ENCODE measurements around the gene FBXO24.

FBXO24 gene

GRCh38 chr7:100609958-100610357, 23.8 kb downstream of the FBXO24 start:
- no peaks in the 10 kb centered on the region for H3K9me3 ChIP-seq (ENCODE audit: control insufficient read depth, low read length)
- 91 to 100% methylated on average over 5 of the region's 5 CpGs for WGBS, 2 experiments (ENCODE audit: insufficient coverage in 2 of 2)
- no peak overlapping the region for H3K4me3 ChIP-seq (ENCODE audit: extremely low read depth, insufficient read depth, low read length, poor library complexity, severe bottlenecking)
- no peak overlapping the region for H3K27ac ChIP-seq (ENCODE audit: low read depth, low read length, severe bottlenecking)
- H3K36me3 ChIP-seq (ENCODE audit: control insufficient read depth, insufficient read depth, low read length) = peaks cover 18% of the 10 kb centered on the region
- no peaks in the 10 kb centered on the region for H3K4me1 ChIP-seq (ENCODE audit: control insufficient read depth, insufficient read depth, low read length, poor library complexity, severe bottlenecking)

- Histone ChIP-seq H3K27ac (ENCODE audit: low read depth, low read length, severe bottlenecking) (peak within 1 kb of the TSS; percentile 92), H3K36me3 (ENCODE audit: control insufficient read depth, insufficient read depth, low read length) (peaks cover 23% of the 10 kb centered on the region), H3K4me3 (ENCODE audit: extremely low read depth, insufficient read depth, low read length, poor library complexity, severe bottlenecking) (peak within 1 kb of the TSS; percentile 54), H3K9me3 (ENCODE audit: control insufficient read depth, low read length) (no peaks in the 10 kb centered on the region), H3K4me1 (ENCODE audit: control insufficient read depth, insufficient read depth, low read length, poor library complexity, severe bottlenecking) (no peaks in the 10 kb centered on the region)
- WGBS, 2 experiments (ENCODE audit: insufficient coverage in 2 of 2) = 0 to 1% methylated on average over 60 to 61 of the region's 61 CpGs
Observed at GRCh38 chr7:100611983-100612729, 26.0 kb downstream of the FBXO24 start, which contains the start of gene MOSPD3. MOSPD3 (plus strand) TSS chr7:100612540; CDS start chr7:100612792, 252 bp downstream.

GRCh38 chr7:100612730-100613390, 26.7 kb downstream of the FBXO24 start:
- H3K27ac ChIP-seq (ENCODE audit: low read depth, low read length, severe bottlenecking) = no peak overlapping the region
- peaks cover 18% of the 10 kb centered on the region for H3K36me3 ChIP-seq (ENCODE audit: control insufficient read depth, insufficient read depth, low read length)
- H3K4me3 ChIP-seq (ENCODE audit: extremely low read depth, insufficient read depth, low read length, poor library complexity, severe bottlenecking) = peak overlapping the region; percentile 54
- WGBS, 2 experiments (ENCODE audit: insufficient coverage in 2 of 2) = 3 to 8% methylated on average over 13 to 23 of the region's 29 CpGs
- no peaks in the 10 kb centered on the region for H3K4me1 ChIP-seq (ENCODE audit: control insufficient read depth, insufficient read depth, low read length, poor library complexity, severe bottlenecking)
- no peaks in the 10 kb centered on the region for H3K9me3 ChIP-seq (ENCODE audit: control insufficient read depth, low read length)

- Histone ChIP-seq H3K27ac (ENCODE audit: low read depth, low read length, severe bottlenecking) (no peak overlapping the region), H3K9me3 (ENCODE audit: control insufficient read depth, low read length) (no peaks in the 10 kb centered on the region), H3K36me3 (ENCODE audit: control insufficient read depth, insufficient read depth, low read length) (peaks cover 16% of the 10 kb centered on the region), H3K4me3 (ENCODE audit: extremely low read depth, insufficient read depth, low read length, poor library complexity, severe bottlenecking) (peak overlapping the region; percentile 54), H3K4me1 (ENCODE audit: control insufficient read depth, insufficient read depth, low read length, poor library complexity, severe bottlenecking) (no peaks in the 10 kb centered on the region)
- 88 to 98% methylated on average over 12 of the region's 13 CpGs for WGBS, 2 experiments (ENCODE audit: insufficient coverage in 2 of 2)
Observed at GRCh38 chr7:100613412-100614175, 27.5 kb downstream of the FBXO24 start.

- H3K27ac ChIP-seq (ENCODE audit: low read depth, low read length, severe bottlenecking) = no peak overlapping the region
- H3K4me1 ChIP-seq (ENCODE audit: control insufficient read depth, insufficient read depth, low read length, poor library complexity, severe bottlenecking) = no peaks in the 10 kb centered on the region
- H3K9me3 ChIP-seq (ENCODE audit: control insufficient read depth, low read length) = no peaks in the 10 kb centered on the region
- 94 to 96% methylated on average over 2 to 4 of the region's 6 CpGs for whole genome bisulfite sequencing, 2 experiments (ENCODE audit: insufficient coverage in 2 of 2)
- peaks cover 16% of the 10 kb centered on the region for H3K36me3 ChIP-seq (ENCODE audit: control insufficient read depth, insufficient read depth, low read length)
- H3K4me3 ChIP-seq (ENCODE audit: extremely low read depth, insufficient read depth, low read length, poor library complexity, severe bottlenecking) = no peak overlapping the region
Observed at GRCh38 chr7:100614308-100614861, 28.3 kb downstream of the FBXO24 start.

- WGBS, 2 experiments (ENCODE audit: insufficient coverage in 2 of 2) = 73 to 89% methylated on average over 1 to 3 of the region's 6 CpGs
- no peak overlapping the region for H3K27ac ChIP-seq (ENCODE audit: low read depth, low read length, severe bottlenecking)
Observed at GRCh38 chr7:100620239-100620638, 34.1 kb downstream of the FBXO24 start.

GRCh38 chr7:100620804-100621203, 34.7 kb downstream of the FBXO24 start:
- Histone ChIP-seq H3K9me3 (ENCODE audit: control insufficient read depth, low read length) (no peaks in the 10 kb centered on the region), H3K4me3 (ENCODE audit: extremely low read depth, insufficient read depth, low read length, poor library complexity, severe bottlenecking) (no peak overlapping the region), H3K4me1 (ENCODE audit: control insufficient read depth, insufficient read depth, low read length, poor library complexity, severe bottlenecking) (no peaks in the 10 kb centered on the region), H3K27ac (ENCODE audit: low read depth, low read length, severe bottlenecking) (no peak overlapping the region), H3K36me3 (ENCODE audit: control insufficient read depth, insufficient read depth, low read length) (peaks cover 3% of the 10 kb centered on the region)
- WGBS, 2 experiments (ENCODE audit: insufficient coverage in 2 of 2) = 94 to 95% methylated on average over 14 to 23 of the region's 23 CpGs

More at GRCh38 chr7:100620239-100620638, 34.1 kb downstream of the FBXO24 start:
- H3K9me3 ChIP-seq (ENCODE audit: control insufficient read depth, low read length) = no peaks in the 10 kb centered on the region
- H3K4me3 ChIP-seq (ENCODE audit: extremely low read depth, insufficient read depth, low read length, poor library complexity, severe bottlenecking) = no peak overlapping the region
- H3K4me1 ChIP-seq (ENCODE audit: control insufficient read depth, insufficient read depth, low read length, poor library complexity, severe bottlenecking) = no peaks in the 10 kb centered on the region
- H3K36me3 ChIP-seq (ENCODE audit: control insufficient read depth, insufficient read depth, low read length) = peaks cover 7% of the 10 kb centered on the region

GRCh38 chr7:100621554-100621953, 35.4 kb downstream of the FBXO24 start:
- WGBS, 2 experiments (ENCODE audit: insufficient coverage in 2 of 2) = 80 to 88% methylated on average over 8 of the region's 8 CpGs
- H3K9me3 ChIP-seq (ENCODE audit: control insufficient read depth, low read length) = no peaks in the 10 kb centered on the region
- no peak overlapping the region for H3K27ac ChIP-seq (ENCODE audit: low read depth, low read length, severe bottlenecking)

GRCh38 chr7:100623951-100624824, 38.1 kb downstream of the FBXO24 start:
- Histone ChIP-seq H3K9me3 (ENCODE audit: control insufficient read depth, low read length) (no peaks in the 10 kb centered on the region), H3K4me1 (ENCODE audit: control insufficient read depth, insufficient read depth, low read length, poor library complexity, severe bottlenecking) (no peaks in the 10 kb centered on the region), H3K27ac (ENCODE audit: low read depth, low read length, severe bottlenecking) (no peak overlapping the region), H3K36me3 (ENCODE audit: control insufficient read depth, insufficient read depth, low read length) (peaks cover 3% of the 10 kb centered on the region), H3K4me3 (ENCODE audit: extremely low read depth, insufficient read depth, low read length, poor library complexity, severe bottlenecking) (no peak overlapping the region)
- WGBS, 2 experiments (ENCODE audit: insufficient coverage in 2 of 2) = 87 to 91% methylated on average over 10 to 12 of the region's 15 CpGs

More at GRCh38 chr7:100621554-100621953, 35.4 kb downstream of the FBXO24 start:
- Histone ChIP-seq H3K4me3 (ENCODE audit: extremely low read depth, insufficient read depth, low read length, poor library complexity, severe bottlenecking) (no peak overlapping the region), H3K36me3 (ENCODE audit: control insufficient read depth, insufficient read depth, low read length) (peaks cover 3% of the 10 kb centered on the region), H3K4me1 (ENCODE audit: control insufficient read depth, insufficient read depth, low read length, poor library complexity, severe bottlenecking) (no peaks in the 10 kb centered on the region)
